NCI-H69 (cell line): Measurements from ENCODE around the gene C12orf43.

ENCODE experiments used
- DNase-seq: peaks from one replicate; lab custom pipeline; 2025; lab: John Stamatoyannopoulos, UW

Gene C12orf43

DNA sequence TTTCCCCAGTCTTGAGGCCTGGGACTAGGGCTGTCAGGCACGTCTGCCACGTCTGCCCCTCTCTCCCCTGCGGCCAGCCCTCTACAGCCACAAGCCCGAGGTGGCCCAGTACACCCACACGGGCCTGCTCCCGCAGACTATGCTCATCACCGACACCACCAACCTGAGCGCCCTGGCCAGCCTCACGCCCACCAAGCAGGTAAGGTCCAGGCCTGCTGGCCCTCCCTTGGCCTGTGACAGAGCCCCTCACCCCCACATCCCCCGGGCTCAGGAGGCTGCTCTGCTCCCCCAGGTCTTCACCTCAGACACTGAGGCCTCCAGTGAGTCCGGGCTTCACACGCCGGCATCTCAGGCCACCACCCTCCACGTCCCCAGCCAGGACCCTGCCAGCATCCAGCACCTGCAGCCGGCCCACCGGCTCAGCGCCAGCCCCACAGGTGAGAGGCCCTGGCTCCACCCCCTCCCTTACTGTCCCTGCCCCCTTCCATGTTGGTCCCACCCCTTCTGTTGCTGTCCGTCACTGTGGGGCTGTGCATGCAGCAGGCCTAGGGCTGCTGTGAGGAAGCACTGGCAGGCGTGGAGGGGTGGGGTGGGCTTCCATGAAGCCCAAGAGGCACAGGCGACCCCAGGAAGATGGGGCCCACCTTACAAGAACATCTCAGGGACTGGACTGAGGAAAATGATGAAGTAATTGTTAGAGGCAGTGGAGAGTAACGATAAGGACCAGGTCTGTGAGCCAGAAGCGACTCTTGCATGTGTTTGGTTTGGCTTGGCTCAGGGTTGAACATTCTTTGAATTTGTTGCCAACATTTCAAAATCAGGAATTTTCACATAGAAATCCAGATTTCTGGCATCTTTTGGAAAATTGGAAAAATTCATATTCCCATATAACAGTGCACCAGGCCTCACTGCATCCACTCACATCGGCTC lies 16.8 kb downstream of the C12orf43 start:
- no peak for DNase-seq

DNA sequence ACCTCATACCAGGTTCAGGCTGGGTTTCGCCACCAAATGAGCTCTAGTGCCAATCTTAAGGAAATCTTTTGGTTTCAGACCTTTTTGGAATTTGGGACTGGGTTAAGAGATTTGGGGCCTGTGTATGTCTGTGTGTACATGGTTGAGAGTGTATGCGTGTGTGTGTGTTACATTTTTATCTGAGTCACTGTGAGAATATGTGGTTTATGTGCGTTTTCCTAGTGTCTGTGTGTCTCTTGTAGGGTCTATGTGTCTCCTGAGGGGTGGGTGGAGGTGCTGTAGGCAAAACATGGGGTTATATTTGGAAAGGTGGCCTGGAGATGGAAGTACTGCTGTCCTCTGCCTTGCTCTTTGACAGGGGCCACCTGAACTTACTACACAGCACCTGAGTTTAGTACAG lies 17.9 kb downstream of the C12orf43 start:
- DNase-seq = no peak

DNA sequence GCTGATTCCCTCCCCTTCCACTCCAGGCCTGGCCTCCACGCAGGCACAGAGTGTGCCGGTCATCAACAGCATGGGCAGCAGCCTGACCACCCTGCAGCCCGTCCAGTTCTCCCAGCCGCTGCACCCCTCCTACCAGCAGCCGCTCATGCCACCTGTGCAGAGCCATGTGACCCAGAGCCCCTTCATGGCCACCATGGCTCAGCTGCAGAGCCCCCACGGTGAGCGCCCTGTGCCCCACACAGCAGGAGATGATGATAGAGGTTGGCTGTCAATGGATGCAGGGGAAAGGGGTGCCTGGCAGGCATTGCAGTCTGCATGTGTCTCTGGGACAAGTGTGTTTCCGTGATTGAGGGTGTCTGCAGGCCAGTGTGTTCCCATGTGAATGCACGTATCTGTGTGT lies 18.8 kb downstream of the C12orf43 start:
- DNase-seq = peak; percentile 18

DNA sequence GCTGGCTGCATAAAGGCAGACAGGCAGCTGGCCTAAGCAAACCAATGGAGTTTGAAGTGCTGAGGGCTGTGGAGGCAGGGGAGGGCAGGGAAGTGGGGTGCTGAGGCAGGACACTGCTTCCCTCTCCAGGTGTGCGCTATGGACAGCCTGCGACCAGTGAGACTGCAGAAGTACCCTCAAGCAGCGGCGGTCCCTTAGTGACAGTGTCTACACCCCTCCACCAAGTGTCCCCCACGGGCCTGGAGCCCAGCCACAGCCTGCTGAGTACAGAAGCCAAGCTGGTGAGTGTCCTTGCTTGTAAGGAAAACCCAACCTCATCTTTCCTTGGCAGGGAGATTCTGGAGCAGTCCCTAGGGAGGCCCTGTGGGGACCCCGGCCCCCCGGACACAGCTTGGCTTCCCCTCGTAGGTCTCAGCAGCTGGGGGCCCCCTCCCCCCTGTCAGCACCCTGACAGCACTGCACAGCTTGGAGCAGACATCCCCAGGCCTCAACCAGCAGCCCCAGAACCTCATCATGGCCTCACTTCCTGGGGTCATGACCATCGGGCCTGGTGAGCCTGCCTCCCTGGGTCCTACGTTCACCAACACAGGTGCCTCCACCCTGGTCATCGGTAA lies 20.0 kb downstream of the C12orf43 start:
- no peak for DNase-seq

DNA sequence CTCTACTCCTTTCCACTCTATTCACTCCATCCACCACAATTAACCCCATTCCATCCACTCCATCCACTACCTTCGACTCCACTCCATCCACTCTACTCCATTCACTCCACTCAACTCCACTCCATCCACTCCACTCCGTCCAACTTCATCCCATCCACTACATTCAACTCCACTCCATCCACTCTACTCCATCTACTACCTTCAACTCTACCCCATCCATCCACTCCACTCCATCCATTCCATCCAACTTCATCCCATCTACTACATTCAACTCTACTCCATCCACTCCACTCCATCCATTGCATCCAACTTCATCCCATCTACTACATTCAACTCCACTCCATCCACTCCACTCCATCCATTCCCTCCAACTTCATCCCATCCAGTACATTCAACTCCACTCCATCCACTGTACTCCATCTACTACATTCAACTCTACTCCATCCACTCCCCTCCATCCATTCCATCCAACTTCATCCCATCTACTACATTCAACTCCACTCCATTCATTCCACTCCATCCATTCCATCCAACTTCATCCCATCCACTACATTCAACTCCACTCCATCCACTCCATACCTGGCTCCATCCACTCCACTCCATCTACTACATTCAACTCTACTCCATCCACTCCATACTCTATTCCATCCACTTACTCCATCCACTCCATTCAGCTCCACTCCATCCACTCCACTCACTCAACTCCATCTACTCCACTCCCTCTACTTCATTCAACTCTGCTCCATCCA lies 21.5 kb downstream of the C12orf43 start:
- peak; percentile 23 for DNase-seq

DNA sequence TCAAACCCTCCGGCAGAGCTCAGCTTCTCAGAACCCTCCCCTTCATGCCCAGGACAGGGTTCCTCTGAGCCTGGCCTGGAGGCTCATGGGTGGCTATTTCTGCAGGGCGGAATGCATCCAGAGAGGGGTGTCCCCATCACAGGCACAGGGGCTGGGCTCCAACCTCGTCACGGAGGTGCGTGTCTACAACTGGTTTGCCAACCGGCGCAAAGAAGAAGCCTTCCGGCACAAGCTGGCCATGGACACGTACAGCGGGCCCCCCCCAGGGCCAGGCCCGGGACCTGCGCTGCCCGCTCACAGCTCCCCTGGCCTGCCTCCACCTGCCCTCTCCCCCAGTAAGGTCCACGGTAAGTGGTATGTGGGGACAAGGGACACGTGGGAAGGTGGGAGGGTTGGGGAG lies 22.2 kb downstream of the C12orf43 start:
- DNase-seq = no peak

DNA sequence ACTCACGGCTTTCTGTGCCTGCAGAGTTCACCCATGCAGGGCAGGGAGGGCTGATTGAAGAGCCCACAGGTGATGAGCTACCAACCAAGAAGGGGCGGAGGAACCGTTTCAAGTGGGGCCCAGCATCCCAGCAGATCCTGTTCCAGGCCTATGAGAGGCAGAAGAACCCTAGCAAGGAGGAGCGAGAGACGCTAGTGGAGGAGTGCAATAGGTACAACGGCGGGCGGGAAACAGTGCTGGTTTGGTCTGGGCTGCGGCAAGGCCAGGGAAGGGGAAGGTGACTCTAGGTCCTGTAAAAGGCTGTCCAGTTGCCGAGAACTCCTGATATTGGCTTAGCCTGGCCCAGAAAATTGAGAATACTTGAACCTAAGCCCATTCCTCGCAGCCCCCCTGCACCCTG lies 22.8 kb downstream of the C12orf43 start:
- DNase-seq = no peak

DNA sequence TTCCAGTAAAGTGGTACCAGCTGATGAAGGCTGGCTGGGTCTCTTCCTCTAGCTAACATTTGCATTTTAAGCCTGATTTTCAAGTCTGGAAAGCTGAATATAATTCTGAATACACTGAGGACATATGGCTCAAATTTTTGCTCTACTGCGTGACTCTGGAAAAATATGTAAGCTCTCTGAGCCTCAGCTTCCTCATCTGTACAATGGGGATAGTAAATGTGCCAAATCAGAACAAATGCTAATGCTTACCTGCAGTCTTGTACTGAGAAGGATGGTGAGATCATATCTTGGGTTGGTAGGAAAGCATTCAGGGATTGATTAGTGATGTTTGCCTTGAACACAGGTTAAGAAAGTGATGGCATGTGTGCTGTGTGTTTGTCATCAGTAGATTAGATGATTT lies 23.3 kb downstream of the C12orf43 start:
- DNase-seq = no peak

DNA sequence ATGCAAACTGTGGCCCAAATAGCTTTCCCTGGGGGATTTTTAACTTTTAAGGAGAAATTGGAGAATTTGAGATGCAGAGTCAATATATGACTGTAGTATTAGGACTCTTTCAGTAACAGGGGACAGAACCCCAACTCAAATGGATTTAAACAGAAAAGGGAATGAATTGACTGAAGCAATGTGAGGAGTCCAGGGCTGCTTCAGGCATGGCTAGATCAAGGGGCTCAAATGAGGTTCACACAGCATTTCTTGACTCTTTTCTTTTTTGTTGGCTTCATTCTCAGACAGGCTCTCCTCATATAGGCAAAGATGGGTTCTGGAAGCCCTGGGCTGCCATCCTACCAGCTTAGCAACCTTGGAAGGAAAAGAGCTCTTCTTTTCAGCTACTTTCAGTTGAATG lies 24.3 kb downstream of the C12orf43 start:
- no peak for DNase-seq

DNA sequence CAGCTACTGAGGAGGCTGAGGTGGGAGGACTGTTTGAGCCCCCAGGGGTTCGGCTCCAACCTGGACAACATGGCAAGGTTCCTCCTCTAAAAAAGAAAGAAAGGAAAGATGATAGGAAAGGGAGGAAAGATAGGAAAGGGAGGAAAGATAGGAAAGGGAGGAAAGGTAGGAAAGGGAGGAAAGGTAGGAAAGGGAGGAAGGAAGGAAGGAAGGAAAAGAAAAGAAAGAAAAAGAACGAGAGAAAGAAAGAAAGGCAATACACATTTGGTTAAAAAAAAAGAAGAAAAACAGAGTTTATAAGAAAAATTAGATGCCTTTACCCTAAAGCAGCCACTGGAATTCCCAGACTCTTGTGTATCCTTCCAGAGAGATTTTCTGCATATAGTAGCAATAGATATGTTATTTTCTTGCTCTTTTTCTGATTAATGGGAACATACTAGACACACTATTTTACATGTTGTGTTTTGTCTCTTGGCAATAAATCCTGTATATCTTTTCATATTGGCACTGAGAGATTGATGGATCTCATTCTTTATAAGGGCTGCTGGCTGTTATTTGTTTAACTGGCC lies 25.7 kb downstream of the C12orf43 start:
- no peak for DNase-seq

DNA sequence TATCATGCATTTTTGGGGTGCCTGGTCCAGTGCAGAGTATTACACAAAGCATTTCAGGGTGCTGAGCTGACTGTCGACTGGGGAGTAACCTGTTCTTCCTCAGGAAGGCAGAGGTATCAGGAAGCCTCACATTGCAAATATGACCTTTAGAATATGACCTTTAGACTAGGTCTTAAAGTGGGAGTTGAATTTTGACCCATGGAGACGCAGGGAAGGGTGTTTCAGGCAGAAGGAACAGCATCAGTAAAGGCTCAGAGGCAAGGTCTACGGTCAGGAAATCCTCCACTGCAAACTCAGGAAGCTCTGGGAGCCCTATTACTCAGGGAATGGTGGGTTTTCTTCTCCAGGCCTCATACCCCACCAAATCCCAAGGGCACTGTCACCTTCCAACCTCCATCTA lies 26.6 kb downstream of the C12orf43 start:
- DNase-seq = no peak

DNA sequence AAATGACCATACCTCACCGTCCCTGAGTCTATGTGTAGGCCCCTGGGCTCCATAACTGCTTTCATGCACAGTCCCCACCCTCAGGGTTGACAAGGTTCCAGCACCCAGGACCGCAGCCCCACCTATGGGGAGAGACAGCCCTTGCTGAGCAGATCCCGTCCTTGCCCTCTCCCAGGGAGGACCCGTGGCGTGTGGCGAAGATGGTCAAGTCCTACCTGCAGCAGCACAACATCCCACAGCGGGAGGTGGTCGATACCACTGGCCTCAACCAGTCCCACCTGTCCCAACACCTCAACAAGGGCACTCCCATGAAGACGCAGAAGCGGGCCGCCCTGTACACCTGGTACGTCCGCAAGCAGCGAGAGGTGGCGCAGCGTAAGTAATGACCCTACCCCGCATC lies 27.6 kb downstream of the C12orf43 start:
- no peak for DNase-seq

DNA sequence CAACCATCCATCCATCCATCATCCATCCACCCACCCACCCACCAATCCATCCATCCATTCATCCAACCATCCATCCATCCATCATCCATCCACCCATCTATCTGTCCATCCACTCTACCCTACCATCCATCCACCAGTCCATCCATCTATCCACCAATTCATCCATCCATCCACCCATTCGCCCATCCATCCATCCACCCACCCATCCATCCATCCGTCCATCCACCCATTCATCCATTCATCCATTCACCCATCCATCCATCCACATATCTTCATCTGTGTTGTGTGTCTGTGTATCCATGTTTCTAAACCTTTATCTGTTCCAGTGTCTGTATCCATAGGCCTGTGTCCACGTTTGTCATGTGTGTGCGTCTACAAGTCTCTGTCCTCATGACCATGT lies 28.1 kb downstream of the C12orf43 start:
- no peak for DNase-seq

DNA sequence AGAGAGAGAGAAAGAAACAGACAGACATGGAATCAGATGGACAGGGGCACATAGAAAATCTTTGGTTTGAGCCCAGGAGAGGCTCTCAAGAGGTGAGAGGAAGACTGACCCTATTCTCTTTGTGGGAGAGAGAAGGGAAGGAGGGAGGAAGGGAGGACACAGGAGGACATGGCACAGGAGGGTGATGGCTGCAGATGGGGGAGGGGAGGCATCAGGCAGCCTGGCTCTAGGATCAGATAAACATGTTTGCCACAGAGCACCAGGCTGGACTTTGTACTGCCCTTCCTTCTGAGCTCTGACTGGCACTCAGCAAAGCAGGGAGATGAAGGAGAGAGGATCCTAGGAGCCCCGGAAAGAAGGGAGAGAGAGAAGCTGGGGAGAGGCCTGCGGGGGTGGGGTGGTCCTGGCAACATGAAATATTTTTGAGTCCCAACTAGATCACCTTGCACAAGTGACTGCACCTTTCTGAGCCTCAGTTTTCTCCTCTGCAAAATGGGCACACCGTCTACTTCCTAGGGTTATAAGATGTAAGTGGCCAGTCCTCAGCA lies 31.9 kb downstream of the C12orf43 start:
- peak; percentile 42 for DNase-seq

DNA sequence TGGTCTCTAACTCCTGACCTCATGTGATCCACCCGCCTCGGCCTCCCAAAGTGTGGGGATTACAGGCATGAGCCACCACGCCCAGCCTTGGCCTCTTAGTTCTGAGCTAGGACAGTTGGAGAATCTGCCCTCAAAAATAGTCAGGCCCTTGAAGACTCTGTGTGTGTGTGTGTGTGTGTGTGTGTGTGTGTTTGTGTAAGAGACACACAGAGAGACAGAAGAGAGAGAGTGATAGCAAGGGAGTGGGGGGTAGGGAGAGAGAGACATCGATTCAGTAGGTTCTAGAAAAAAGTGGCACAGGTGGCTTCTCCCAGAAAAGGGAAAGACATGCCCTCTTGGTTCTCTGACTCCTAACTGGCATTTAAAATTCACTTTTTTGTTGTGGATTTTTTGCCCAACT lies 32.5 kb downstream of the C12orf43 start:
- DNase-seq = no peak

DNA sequence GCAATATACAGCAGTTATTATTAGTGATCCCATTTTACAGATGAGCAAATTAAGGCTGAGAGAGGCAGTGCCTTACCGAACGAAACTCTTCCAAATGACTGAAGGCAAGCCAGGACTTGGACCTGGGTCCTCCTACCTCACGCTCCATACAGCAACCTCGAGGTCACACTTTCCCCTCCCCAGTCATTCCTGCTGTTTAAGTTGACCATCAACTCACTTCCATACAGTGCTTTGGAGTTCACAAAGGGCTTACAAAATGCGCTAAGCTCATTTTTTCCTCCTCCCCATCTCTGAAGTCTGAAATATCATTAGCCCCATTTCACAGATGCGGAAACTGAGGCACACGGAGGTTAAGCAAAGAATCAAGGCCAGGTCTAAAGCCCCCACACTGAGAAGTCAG lies 33.6 kb downstream of the C12orf43 start:
- DNase-seq = no peak

DNA sequence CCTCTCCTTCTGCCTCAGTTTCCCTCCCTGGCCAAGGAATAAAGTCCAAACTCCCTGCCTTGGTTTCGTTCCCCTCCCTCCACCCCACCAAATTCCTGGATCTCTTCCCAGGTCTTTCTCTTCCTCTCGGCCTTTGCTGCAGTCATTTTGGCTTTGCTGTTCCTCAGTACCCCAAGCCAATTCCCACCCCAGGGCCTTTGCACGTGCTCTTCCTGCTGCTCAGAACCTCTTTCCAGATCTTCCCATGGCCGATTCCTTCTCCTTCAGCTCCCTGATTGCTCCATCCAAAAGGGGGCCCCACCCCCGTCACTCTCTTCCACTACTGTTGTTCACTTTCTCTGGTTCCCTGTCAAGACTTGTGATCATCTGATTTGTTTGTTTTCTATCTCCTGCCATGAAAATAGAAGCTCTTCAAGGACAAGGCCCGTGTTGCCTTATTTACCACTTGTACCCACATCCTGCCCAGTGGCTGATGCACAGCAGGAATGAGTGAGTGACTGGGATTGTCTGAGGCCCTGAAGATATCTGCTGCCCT lies 34.8 kb downstream of the C12orf43 start:
- DNase-seq = no peak

DNA sequence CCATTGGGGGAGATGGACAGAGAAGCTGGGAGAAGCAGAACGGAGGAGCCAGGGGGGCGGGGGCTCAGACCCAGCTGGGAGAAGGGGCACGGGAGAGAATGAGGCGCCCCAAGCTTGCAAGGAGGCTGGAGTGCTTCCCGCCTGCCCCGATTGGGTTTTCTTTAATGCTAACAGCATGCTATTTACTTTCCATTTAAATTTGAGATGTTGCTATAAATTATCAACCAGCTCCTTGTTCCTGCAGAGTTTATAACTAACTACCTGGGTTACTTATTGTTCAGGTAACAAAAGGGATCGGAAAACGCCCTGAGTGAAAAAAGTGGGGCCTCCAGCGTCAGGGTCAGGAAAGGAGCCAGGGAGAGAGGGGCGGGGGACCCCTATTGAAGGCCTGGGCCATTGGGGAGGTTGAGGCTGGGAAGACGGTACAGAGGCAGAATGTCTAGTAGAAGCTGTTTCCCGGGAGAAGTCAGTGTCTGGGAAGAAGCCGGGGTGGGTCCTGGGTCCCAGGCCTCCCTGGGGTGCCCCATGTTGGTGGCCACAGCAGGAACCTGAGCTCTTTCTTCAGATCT lies 35.4 kb downstream of the C12orf43 start:
- DNase-seq = peak; percentile 72

DNA sequence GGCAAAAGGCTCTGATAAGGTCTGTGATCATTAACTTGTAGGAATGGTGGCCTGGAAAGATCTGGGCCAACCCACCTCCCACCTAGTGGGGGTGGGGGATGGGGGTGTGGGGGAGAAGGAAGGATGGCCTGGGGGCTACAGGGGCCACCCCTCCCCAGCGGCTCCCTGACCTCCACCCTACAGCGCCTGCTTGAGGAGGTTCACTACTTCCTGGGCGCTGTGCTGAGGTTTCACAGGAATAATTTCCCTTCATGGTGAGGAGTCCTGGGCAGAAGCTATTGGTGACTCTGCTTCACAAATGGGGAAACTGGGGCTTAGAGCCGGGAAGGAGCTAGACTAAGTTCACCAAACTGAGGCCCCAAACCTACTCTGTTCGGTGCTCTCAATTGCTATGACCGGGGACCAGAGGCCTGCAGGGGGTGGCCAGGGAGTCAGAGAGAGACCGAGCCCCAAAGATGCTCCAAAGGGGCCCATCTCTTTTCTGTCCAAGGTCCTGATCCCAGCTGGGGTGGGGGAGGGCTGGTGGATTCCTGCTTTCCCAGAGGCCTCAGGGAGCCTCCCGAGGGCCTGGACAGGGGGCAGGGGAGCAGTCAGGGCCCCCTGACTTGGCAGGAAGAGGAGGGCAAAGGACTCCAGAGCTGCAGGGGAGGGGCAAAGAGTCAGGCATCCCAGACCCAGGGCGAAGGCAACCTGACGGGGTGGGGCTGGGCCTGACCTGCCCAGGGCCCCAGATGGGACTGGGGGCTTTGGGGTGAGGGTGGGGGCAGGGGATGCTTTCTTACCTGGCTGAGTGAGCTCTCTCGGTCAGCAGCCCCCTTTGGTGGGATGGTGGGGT lies 36.2 kb downstream of the C12orf43 start:
- DNase-seq = no peak

DNA sequence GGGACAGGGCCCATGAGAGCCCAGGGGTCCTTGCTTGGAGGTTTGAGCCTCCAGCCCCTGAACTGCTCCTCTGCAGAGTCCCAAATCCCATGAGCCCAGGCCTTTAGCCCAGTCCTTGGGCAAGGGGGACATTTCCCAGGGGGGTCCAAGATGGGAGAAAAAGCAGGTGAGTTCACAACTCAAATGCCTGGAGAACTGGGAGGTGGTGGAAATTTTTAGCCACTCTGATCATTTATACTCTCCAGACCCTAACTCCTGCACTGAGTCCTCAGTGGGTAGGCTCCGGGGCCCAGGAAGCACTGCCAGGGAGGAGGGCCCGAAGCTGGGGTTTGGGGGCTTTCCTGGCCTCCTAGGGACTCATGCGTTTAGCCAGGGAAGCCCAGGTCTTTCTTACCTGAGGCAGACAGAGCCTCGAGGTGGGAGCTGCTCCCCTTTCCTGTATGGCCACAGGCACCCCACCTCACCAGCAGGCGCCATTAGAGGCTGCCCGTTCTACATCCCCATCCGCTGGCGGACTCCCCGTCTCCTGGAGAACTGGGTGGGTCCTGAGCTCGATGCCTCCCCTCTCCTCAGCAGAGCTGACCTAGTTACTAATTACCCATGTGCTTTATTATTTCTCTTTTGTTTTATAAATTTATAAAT lies 36.9 kb downstream of the C12orf43 start:
- no peak for DNase-seq
